Stimulated activated naive CD8-positive, alpha-beta T cell treated with anti-CD3 and anti-CD28 coated beads, Interleukin-15, Interleukin-2, amounts not matched to agents 100 U/mL and 50 U/mL, for 24 hours (primary cell): Measurements from ENCODE around the gene SMAD6.
"Not testable (repeated sequence)": the region's sequence is repeated elsewhere in the genome, so short reads cannot be mapped to it uniquely, and the experiment has no call there.

ENCODE experiments used
- ATAC-seq: fragments of 150-1000 bp; cut with Tn5 transposase; one replicate; pipeline ENCODE4 v1.10.0; 2021
- DNase-seq: peaks from one replicate; pipeline ENCODE4 v3.0.0; 2021

SMAD6 gene

GRCh38 chr15:66743703-66744536 is 41.9 kb downstream of the SMAD6 start:
- no peak for ATAC-seq

DNA sequence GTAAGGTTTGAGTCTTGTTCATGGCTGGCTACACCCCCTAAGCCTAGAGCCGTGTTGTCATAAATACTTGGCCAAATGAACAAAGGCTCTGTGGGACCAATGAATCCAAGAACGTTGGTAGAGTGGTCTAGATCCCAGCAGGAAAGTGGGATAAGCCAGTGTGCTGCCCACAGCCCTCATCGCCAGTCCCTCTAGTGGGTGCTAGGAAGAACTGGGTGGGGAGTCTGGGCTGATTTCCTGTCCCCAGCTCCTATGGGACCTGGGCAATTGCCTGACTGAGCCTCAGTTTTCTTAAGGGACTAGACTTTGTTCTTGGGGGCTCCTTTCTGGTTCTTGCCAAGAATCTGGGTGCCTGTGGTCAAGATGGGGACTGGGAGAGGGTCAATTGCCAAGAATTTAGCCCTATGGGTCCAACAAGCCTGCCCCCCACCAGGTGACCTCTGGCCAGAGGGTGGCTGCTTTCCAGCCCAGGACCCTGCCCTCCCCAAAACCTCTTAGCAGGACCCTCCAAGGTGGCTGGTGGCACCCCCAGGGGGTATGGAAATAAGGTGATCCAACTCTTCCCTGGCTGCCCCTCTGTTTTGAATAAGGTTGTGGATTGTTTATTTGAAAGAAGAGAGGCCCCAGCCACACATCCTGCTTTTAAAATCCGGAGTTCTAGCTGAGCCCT is 42.7 kb downstream of the SMAD6 start:
- ATAC-seq: no peak
- no peak for DNase-seq

More at GRCh38 chr15:66743703-66744536, 41.9 kb downstream of the SMAD6 start:
- no peak for DNase-seq

- no peak for DNase-seq
- ATAC-seq: no peak
Measured at GRCh38 chr15:66745530-66746230, 43.6 kb downstream of the SMAD6 start.

GRCh38 chr15:66746231-66746605 is 44.2 kb downstream of the SMAD6 start:
- ATAC-seq (no peak), DNase-seq (no peak)

- no peak for DNase-seq
- no peak for ATAC-seq
Measured at GRCh38 chr15:66747223-66747622, 45.2 kb downstream of the SMAD6 start.

DNA sequence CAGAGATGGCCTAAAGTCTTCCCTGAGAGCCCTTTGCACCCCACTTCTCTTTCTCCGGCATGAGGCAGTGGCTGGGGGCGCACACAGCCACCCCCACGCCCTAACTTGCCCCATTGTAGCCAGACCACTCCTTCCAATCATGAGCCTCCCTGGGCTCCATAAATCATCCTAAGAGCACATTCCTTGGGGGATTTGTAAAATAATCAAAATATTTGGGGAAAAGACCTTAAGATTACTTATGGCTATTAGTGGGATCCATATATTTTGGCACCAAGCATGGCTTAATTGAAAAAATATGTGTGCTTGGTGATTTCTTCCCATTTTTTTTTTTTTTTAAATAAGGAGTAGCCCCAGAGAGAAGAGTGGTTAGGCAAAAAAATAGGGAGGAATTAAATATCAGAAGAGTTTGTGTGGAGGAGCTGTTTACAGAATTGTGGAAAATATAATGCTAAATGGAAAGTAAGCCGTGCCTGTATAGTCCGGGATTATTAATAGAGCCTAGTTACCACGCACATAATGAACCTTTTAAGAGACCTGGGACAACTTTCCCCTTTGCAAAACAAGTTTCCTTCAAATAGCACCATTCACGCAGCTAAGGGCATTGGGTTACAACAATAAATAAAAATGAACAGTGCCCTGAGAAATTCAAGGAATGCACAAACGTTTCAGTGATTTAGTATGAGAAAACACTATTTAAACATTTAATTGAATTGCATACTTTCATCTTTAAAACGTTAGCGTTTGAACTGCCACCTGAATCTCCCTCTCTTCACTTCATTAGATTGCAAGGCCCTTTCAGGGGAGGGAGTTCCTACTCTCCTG is 46.1 kb downstream of the SMAD6 start:
- ATAC-seq (no peak), DNase-seq (no peak)

DNA sequence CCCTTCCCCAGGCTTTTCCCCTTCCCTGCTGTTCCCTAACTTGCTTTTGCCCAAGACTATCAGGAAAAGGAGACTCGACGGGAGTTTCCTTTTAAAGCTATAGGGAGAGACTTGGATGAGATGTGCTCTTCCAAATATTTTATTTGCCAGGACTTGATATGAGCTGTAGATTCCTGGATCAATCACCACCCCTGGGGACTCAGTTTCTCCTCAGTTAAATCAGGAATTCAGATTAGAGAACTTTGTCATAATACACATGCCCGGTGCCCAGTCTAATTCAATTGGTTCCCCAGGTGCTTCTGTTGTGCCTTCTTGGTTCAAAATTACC is 46.6 kb downstream of the SMAD6 start:
- DNase-seq: no peak

DNA sequence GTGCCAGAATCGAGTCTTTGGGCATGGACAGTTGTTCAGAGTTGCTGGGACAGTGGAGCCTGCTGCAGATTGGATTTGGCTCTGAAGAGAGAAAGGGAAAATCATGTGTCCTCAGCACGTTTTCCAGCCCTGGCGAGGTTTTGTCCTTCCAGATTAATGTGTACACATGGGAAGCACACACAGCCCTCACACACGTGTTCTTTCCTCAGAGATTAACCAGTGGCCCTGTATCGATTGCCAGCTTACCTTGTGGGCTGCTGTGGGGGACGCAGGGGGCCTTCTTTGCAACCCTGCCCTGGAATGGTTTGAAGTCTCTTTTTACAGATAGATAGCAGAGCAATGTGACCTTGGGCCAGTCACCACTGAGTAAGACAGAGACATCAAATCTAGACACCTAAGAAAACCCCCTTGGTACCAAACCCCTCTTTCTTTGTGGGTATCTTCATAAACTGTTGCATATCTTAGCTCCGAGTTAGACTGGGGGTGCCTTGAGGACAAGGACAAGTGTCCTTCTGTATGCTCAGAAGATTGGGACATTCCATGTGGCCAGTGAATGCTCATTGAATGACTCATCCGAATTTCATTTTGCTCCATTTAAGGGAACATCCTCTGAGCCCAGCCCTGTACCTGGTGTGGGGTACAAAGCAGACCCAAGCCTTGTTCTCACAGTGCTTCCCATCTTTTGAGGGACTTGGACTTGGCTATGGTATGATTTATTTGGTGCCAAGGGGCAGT is 48.0 kb downstream of the SMAD6 start:
- DNase-seq (no peak), ATAC-seq (no peak)

More for the DNA sequence above, 46.6 kb downstream of the SMAD6 start:
- no peak for ATAC-seq

DNA sequence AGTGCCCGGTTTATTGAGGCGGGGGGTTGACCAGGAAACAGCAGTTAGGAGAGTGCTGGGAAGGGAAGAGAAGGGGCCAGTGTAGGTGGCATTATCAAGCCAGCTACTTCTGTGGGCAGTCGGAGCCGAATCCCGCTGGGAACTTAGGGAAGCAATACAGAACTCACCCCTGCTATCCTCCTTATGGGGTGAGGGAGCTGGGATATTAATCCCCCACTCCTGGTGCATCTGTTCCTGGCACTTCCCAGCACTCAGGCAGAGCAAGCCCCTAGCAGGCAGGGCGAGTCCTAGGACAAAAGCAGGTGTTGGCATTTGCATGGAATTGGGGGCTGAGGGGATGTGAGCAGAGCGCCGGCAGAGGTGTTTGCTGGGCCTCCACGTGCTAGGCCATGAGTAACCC is 48.6 kb downstream of the SMAD6 start:
- DNase-seq: no peak
- ATAC-seq: no peak

DNA sequence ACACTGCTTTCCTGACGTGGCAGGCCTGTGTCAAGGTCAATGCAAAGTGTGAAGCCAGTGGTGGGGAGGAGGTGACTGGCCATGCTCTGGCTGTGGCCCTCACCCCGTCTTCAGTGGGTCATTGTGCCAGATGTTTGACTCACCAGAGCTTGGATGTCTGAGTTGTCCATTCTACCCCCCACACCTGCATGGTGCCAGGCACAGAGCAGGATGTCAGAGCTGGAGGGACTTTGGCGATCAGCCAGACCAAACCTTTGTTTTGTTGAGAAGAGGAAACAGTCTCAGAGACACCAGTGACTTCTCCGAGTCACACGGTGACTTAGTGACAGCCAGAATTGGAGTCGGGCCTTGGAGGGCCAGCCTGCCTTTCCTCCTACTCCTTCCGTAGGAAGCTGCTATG is 49.5 kb downstream of the SMAD6 start:
- ATAC-seq (no peak), DNase-seq (no peak)

GRCh38 chr15:66752078-66752477 is 50.0 kb downstream of the SMAD6 start:
- DNase-seq: no peak

GRCh38 chr15:66753687-66754377 is 51.8 kb downstream of the SMAD6 start:
- no peak for ATAC-seq
- no peak for DNase-seq

More at GRCh38 chr15:66752078-66752477, 50.0 kb downstream of the SMAD6 start:
- no peak for ATAC-seq

DNA sequence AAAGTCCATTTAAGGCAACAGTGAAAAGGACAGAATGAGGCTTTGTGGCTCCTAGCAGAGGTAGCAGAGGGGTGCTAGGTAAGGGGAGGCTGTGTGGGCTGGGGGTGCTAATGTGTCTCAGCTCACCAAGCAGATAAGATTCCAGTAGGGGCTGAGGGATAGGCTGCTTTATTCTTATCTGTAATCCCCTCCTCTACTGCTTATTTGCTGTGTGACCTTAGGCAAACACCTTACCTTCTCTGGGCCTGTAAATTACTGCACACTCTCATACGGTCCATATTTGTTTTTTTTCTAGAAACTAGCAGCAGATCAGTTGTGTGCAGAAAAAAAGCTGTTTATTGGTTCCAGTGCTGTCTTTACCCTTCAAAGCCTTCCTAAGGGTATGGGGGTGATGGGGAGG is 52.8 kb downstream of the SMAD6 start:
- DNase-seq (no peak), ATAC-seq (no peak)

- ATAC-seq: no peak
- no peak for DNase-seq
Measured at GRCh38 chr15:66755298-66756068, 53.4 kb downstream of the SMAD6 start.

GRCh38 chr15:66756295-66756694 is 54.3 kb downstream of the SMAD6 start:
- no peak for ATAC-seq

DNA sequence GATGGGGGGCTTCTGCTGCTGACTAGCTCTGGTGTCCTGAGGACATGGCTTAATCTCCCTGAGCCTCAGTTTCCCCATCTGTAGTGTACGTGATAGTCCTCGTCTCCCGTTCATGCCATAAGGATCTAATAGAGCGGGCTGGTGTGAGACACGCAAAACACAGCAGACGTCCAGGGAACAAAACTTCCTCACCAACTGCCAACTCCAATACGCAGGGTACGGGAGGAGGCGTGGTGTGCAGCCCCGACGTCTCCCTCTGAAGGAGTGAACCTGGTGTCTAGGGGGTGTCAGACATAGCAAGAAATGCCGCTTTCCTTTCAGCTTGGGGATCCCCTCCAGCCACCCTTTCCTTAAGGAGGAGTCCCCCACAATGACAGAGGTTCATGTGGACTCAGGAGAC is 55.0 kb downstream of the SMAD6 start:
- ATAC-seq (no peak), DNase-seq (no peak)

More at GRCh38 chr15:66756295-66756694, 54.3 kb downstream of the SMAD6 start:
- DNase-seq: no peak

- DNase-seq (no peak), ATAC-seq (no peak)
Measured at GRCh38 chr15:66757521-66757920, 55.5 kb downstream of the SMAD6 start.

DNA sequence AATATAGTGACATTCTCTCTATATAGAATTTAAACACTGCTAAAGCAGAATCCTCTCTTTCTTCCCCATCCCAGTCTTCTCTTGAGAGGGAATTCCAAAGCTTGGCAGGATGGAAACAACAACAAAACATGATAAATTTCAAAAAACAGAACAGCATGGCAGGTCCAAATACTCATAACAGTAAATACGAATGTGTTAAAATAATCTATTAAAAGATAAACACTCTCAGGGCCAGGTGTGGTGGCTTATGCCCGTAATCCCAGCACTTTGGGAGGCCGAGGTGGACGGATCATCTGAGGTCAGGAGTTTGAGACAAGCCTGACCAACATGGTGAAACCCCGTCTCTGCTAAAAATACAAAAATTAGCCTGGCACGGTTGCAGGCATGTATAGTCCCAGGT is 56.2 kb downstream of the SMAD6 start:
- ATAC-seq, DNase-seq: not testable (repeated sequence)

- ATAC-seq (no peak), DNase-seq (no peak)
Measured at GRCh38 chr15:66758844-66759243, 56.8 kb downstream of the SMAD6 start.
